Measurements from ENCODE around the gene SERINC1.

The SERINC1 gene

DNA sequence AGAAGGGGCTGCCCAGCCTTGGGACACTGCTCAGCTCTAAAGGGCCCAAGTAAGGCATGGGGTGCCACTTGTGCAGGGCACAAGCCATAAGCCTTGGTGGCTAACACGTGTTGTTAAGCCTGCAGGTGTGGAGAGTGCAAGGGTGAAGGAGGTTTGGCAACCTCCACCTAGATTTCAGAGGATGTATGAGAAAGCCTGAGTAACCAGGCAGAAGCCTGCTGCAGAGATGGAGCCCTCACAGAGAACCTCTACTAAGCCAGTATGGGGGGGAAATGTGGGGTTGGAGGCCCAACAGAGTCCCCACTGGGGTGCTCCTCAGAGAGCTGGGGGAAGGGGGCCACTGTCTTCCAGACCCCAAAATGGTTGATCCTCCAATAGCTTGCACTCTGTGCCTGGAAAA, 32.6 kb downstream of the SERINC1 start:
- no peak for DNase-seq

DNA sequence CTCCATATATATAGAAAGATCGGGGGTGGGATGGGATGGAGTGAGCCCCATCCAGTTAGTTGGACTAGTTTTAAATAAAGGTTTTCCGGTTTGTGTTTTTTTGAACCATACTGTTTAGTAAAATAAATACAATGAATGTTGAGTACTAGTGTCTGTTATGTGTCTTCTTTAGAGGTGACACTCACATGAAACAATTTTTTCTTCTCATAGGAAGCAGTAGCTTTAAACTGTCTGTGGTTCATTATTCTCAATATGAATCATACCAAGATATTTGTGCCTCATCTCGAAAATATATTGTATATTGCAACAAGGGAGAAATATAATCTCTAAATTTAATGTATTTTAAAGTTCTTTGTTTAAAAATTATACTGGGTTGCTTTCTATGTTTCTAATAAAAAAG, 38.8 kb downstream of the SERINC1 start:
- no peak for DNase-seq

DNA sequence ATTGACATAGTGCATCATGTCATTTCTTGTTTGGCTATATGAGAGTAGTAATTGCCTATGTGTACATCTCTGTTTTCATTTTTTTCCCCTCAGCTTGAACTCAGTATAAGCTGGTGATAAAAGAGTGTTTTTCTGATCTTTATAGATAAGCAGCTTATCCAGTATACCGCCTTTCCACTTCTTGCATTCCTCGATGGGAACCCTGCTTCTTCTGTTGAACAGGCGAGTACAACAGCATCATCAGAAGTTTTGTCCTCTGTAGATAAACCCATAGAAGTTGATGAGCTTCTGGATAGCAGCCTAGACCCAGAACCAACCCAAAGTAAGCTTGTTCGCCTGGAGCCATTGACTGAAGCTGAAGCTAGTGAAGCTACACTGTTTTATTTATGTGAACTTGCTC, 39.8 kb downstream of the SERINC1 start:
- no peak for DNase-seq

DNA sequence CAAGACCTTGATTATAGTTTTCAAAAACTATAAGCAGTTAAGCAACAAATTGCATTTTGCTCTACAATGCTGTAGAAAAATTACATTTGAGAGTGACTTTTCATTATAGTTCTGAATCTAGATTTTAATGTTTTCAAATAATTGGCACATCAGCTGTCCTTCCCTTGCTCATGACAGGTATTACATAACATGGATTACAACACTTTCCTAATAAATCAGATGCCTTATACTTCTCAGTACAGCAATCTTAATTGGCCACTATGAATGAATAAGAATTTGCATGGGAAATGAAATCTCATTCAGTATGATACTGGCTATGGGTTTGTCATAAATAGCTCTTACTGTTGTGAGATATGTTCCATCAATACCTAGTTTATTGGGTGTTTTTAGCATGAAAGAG, 42.3 kb downstream of the SERINC1 start:
- DNase-seq: no peak

DNA sequence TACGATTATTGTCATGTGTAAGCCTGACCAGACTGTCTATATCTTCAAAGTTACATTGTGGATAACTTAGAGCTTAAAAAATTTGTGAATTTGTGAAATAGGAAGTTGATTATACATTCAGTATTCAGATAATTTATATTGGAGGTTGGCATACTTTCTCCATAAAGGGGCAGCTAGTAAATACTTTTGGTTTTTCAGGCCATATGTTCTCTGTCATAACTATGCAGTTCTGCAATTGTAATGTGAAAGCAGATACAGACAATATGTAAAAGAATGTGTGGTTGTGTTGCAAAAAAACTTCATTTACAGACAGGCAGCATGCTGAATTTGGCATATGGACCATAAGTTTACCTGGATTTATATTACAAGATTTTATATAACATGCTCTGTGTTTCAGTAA, 42.8 kb downstream of the SERINC1 start:
- DNase-seq: no peak

DNA sequence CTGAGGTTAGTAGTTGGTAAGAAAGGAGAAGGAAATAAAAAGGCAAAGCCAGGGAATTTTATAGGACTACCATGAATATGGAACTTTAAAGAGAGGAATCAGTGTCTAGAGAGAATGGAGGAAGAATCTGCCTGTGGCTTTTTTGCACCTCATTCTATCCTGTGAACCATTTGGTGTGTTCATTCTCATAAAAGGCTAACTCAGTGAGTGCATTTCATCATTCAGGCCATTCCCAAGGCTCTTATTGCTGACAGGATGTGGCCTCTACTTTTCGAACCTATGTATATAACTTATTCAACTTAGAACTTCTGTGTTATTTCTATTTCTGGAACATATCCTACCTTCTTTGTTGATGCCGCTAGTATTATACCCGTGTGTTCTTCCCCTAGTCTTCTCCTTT, 45.0 kb downstream of the SERINC1 start:
- no peak for DNase-seq

DNA sequence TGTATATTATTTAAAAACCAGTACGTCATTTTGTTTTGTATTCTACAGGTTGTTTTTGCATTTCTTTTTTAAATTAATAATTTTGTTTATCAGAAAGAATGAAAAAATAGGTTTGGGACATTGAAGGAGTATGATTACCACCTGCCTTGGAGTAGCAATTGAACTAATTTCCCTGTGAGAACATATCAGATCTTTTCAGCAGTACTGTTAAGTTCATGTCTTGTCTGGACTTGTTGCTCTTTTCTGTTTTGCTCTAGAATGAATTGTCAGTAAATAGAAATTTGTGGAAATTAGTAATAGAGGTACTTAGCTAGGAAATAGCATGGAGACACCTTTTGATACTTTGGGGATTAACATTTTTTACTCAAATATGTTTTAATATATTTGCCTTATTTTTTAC, 47.9 kb downstream of the SERINC1 start:
- no peak for DNase-seq

DNA sequence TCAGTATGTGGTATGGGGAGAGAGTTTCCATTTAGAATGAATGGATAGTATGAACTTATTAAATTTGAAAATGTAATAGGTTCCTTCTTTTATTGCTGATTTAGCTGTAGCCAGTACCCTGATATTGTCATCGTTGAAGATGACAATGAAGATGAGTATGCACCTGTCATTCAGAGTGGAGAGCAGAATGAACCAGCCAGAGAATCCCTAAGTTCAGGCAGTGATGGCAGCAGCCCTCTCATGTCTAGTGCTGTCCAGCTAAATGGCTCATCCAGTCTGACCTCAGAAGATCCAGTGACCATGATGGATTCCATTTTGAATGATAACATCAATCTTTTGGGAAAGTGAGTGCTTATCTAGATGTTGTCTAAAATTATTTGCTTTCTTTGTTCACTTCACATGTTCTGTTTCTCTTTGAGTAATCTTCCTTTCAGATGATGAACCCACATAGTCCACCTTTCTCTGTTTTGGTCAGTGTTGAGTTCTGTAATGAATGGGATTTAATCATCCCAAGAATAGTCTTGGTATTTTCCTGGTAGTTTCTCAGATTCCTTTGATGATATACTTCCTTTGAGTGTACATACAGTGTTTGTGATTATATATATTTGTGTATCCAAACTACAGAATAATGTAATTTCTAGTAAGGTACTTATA, 48.9 kb downstream of the SERINC1 start:
- DNase-seq: no peak

DNA sequence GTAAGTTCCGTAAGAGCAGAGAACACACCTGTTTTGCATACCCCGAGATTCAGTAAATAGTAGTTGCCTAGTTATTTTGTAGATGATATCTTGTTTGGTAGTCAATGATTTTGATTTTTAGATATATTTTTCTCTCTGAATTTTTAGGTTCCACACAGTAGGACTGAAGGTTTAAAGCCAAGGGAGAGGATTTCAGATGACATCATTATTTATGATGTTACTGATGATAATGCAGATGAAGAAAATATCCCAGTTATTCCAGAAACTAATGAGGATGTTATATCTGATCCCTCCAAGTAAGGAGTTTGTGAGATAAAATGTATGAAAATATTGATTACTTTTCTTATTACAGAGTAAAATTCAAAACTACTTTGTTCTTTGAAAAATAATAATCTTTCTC, 49.6 kb downstream of the SERINC1 start:
- no peak for DNase-seq

DNA sequence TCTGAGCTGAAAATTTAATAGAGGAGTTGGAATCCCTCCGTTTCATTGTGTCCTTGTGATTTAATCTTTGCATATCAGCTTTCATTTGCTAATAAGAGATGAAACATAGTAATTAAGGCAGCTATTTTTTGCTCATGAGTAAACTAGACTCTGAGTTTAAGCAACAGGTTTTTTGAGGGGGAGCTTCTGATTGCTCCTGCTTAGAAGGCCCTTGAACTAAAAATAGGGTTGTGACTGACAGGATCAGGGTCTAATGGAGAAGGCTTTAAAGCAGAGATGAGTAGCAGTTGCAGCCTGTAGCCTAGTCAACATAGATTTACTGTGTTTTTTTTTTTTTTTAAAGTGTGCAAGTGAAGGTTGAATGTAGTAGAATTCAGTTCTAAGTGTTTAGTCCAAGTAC, 54.8 kb downstream of the SERINC1 start:
- DNase-seq: no peak

DNA sequence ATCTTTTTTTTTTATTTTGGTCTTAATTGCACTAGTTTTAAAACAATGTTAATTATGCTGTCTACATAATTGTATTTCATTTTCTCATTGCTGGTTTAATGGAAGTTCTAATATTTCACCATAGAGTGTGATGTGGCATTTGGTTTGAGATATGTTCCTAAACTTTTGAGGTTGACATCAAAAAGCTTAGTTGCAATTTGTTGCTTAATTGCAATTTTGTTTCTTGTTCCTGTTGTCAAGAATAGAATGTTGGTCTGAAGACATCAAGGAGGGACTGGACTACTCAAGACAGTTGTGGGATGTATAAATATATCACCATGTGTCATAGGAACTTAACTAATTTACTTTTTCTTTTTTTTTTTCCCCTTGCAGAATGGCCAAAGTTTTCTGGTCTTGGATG, 59.6 kb downstream of the SERINC1 start:
- no peak for DNase-seq

DNA sequence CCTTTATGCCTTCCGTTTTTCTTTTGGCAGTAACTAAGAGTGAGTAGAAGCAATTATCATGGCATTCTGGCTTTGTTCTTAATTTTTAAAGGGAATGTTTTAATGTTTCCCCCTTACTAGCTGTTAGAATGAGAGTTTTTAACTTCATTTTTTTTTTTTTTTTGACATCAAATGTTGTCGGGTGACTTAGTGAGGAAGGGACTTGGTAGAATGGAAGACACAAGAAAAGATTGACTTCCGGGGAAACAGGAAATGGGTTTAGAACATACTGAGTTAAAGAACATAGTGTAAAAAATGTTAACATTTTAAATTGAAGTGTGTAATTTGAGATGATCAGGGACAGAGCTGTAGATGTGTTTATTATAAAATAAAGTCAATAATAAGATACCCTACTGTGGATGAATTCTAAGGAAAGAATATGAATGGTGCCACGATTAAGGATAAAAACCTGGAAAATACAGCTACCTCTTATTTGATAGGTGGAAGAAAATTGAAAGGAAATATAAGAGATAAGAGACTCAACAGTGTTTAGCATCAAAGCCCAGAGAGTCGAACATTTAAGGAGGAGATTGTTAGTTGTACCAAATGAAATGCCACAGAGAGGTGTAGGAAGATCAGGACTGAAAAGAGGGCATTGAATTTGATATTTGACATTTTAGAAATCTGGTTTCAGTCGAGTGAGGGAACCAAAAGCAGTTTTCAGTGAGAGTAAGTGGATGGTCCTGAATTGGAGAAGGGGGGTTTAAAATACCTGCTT, 62.7 kb downstream of the SERINC1 start:
- no peak for DNase-seq

DNA sequence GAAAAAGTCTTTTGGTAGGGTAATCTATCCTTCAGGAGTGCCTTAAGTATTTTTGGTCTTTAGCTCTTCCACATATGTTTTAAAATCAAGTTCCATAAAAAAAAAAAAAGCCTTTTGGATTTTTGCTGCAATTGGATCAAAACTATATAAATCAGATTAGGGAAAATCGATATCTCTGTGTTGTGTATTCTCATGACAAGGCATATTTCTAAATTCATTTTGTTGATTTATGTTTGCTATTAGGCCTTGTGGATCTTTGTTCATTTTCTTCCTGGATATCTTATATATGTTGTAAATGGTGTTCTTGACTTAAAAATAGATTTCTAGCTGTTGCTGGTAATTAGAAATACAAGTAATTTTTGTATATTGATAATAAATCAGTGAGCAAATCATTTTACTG, 63.4 kb downstream of the SERINC1 start:
- no peak for DNase-seq

DNA sequence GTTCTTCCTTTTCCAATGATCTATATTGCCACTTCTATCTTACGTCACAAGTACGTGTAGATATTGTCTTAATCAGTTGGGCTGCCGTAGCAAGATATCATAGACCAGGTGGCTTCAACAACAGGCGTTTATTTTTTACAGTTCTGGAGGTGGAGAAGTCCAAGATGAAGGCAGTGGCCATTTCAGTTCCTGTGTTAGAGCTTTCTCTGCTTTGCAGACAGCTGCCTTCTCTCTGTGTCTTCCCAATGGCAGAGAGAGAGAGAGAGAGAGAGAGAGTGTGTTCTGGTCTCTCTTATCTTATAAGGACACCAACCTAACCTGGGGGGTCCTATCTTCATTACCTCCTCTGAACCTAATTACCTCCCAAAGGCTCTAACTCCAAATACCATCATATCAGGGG, 63.9 kb downstream of the SERINC1 start:
- no peak for DNase-seq

DNA sequence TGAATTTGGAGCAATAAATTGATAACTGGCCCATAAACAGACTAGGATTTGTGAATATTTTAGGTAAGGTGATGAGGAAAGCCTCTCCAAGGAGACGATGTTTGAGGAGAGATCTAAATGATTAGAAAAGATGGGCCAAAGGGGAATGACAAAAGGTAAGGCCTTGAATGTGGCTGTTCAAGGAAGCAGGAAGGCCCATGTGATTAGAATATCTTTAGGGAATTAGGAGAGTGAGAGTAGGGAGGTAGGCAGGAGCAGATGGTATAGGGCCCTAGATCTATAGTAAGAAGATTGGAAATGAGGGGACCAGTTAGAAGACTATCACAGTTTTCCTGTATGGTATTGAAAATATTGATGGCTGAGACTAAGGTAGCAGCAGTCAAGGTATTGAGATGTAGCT, 65.4 kb downstream of the SERINC1 start:
- no peak for DNase-seq

DNA sequence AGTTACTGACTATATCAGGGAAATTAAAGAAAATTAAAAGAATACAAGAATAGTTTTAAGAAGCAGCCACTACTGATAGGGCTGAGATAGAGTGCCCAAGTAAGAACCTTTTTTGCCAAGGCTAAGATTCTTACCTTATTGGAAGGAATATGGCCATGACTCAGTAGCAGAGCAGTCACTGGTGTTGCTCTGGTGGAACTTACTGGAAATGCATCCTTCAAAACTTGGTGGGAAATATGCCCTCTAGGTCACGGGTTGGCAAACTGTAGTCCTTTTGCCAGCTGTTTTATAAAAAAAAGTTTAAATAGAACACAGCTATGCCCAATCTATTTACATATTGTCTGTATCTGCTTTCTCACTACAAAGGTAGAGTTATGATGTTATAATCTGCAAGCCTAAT, 66.2 kb downstream of the SERINC1 start:
- DNase-seq: no peak

DNA sequence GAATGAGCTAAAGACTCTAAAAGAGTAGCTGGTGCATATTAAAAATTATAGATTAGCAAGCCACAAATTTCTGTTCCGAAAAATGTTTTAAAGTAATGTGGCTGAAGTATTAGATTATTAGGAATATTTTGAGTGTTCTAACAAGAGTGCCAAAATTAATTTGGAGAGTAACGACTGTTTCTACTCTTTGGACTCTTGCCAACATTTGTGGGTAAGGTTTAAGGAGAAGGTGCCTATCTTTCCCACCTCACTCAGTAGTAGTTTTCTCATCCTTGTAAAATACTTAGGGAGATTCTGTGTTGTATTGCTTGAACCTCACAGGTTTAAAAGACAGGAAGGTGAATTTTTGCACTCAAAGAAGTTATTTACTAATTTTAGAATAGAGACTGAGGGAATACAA, 67.2 kb downstream of the SERINC1 start:
- no peak for DNase-seq

DNA sequence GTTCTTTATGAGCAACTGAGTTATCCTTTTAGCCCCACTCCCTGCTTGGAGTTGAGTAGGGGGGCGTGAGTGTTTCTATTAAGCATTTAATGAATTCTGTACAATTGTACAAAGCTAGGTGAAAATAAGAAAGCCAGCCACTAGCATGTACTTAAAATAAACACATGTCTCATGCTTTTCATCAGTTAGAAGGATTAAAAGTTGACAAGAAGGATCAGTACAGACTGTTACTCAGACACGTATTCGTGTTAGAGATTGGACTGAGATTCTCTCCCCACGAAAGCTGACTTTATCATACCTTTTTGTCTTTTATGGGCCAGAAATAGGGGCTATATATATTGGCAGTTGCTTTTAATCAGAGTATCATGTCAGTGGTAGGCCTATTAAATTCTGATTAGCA, 70.5 kb downstream of the SERINC1 start:
- no peak for DNase-seq

DNA sequence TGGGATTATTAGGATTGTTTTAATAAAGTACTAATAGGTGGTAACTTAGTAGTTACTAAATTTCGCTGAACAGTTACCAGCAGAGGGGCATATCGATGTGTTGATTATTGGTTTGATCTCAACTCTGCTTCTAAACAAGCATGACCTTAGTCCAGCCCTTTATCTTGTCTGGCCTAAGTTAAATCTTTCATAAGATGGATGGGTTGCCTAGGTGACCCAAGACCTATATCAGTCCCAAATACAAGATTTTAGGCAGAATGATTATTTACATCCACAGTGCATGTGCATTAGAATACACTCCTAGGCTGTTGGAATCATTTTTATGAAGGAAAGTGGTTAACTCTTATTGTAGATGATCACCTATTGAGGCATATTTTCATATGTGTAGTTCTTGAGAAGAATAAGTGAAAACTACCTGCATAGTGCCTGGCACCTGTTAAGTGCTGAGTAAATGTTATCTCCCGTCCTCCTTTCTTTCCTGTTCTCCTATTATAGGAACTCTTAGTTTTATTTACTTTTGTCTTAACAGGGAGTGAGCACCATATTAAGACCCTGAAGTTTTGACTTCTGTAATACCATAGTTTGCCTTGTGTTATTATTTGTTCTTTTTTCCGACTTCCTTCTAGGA, 71.0 kb downstream of the SERINC1 start:
- DNase-seq: no peak

DNA sequence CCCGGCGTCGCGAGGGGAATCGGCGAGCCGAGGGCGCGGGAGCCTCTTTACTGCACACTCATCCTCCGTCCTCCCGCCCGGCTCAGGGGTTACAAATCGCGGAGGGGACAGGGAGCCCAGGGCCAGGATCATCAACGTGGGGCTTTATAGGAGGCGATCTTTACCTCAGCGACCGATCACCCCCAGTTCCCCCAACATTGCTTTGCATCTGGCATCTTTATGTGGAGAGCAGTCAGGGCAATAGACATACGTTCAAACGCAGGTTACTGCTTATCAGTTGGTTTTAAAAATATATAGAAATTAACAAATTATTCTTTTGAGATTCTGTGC, 71.5 kb downstream of the SERINC1 start:
- DNase-seq: peak in 15 of 56 donors; percentile 11 to 53 (median 39)

DNA sequence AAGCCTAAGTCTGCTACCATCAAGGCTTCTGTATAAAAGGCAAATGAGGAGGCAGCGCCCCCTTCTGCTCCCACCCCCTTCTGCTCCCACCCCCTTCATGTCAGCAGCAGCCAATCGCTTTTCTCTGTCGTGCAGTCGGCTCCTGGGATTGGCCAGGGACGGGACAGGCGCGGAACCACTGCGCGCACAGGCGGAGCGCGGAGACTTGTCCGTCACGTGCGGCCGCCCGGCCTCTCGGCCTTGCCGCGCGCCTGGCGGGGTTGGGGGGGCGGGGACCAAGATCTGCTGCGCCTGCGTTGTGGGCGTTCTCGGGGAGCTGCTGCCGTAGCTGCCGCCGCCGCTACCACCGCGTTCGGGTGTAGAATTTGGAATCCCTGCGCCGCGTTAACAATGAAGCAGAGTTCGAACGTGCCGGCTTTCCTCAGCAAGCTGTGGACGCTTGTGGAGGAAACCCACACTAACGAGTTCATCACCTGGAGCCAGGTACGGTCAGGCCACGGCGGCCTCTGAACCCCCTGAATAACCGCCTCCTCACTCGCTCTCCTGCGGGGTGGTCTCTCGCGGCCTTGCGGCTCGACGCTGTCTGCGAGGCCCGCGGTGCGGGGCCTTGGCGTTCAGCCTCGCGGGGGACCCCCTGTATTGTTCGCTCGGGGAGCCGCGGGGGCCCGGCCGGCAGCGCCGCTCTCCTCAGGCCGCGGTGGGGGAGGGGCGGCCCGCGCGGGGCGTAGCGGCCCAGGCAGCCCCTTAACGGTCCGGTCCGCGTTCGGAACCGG, 72.1 kb downstream of the SERINC1 start, which contains the start of gene HSF2:
HSF2 (plus strand) TSS at position 305 of the 773 bp plus-strand sequence; CDS start at position 391, 86 bp downstream.
- peak; percentile 68 to 99 (median 97) for DNase-seq

DNA sequence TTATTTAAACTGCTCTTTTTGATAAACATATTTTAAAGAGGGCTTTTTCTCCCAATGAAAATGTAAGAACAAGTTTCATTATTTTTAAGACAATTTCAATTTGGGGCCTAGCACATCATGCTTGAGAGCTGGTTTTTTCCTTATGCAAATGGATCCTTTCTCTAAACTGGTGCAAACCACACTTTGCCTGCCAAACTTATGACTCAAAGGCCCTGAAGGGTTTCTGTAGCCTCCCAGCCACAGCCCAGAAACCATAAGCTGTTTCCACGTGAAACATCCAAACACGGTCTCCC, 72.6 kb downstream of the SERINC1 start:
- no peak for DNase-seq

Data from nucleus accumbens (tissue), 56 donors.